GM12801 (cell line): Measurements from ENCODE around the gene PPP1R16B.

Experiments
- CTCF ChIP-seq: IDR thresholded peaks from one replicate; pipeline ENCODE4 v1.5.1; 2011; ENCODE audit warnings: control low read depth; ENCODE audit not compliant: insufficient read length; ENCODE audit errors: extremely low read depth

The PPP1R16B gene

GRCh38 chr20:38939686-38940085 is 134.2 kb downstream of the PPP1R16B start:
- TF ChIP-seq CTCF, result no peak

GRCh38 chr20:38940644-38941043 is 135.1 kb downstream of the PPP1R16B start:
- no peak for TF ChIP-seq CTCF

- TF ChIP-seq CTCF, result no peak
Observed at GRCh38 chr20:38941726-38942389, 136.4 kb downstream of the PPP1R16B start.

GRCh38 chr20:38945012-38945411 is 139.5 kb downstream of the PPP1R16B start:
- no peak for TF ChIP-seq CTCF

GRCh38 chr20:38946836-38947235 is 141.3 kb downstream of the PPP1R16B start:
- no peak for TF ChIP-seq CTCF

- no peak for TF ChIP-seq CTCF
Observed at GRCh38 chr20:38947931-38948362, 142.4 kb downstream of the PPP1R16B start.

GRCh38 chr20:38950254-38950653 is 144.8 kb downstream of the PPP1R16B start:
- no peak for TF ChIP-seq CTCF

- no peak for TF ChIP-seq CTCF
Observed at GRCh38 chr20:38951611-38952010, 146.1 kb downstream of the PPP1R16B start.
